ENCODE results near the gene TCEA2. TPM values are rescaled to one million over a fixed set of nuclear protein-coding genes. Genes with fewer than 3 reads are reported as not detected.

TCEA2 gene
- total RNA-seq, 1 experiment from 2014 or later, result 41.1 TPM

GRCh38 chr20:64092258-64093012 lies 29.4 kb downstream of the TCEA2 start:
- DNase-seq (ENCODE audit: low read depth), result no peak

GRCh38 chr20:64093013-64093503 lies 30.1 kb downstream of the TCEA2 start:
- DNase-seq (ENCODE audit: low read depth), result no peak

- DNase-seq (ENCODE audit: low read depth), result no peak
Measured at GRCh38 chr20:64095455-64095854, 32.5 kb downstream of the TCEA2 start.

GRCh38 chr20:64095927-64096326 lies 32.9 kb downstream of the TCEA2 start:
- no peak for DNase-seq (ENCODE audit: low read depth)

- no peak for DNase-seq (ENCODE audit: low read depth)
Measured at GRCh38 chr20:64096535-64096934, 33.5 kb downstream of the TCEA2 start.

- no peak for DNase-seq (ENCODE audit: low read depth)
Measured at GRCh38 chr20:64098471-64099013, 35.5 kb downstream of the TCEA2 start.

- DNase-seq (ENCODE audit: low read depth), result no peak
Measured at GRCh38 chr20:64099086-64099786, 36.2 kb downstream of the TCEA2 start.

GRCh38 chr20:64099880-64100565 lies 37.0 kb downstream of the TCEA2 start:
- no peak for DNase-seq (ENCODE audit: low read depth)

GRCh38 chr20:64100566-64100888 lies 37.5 kb downstream of the TCEA2 start:
- no peak for DNase-seq (ENCODE audit: low read depth)

GRCh38 chr20:64100946-64101688 lies 38.1 kb downstream of the TCEA2 start:
- DNase-seq (ENCODE audit: low read depth), result no peak

GRCh38 chr20:64101731-64102621 lies 39.0 kb downstream of the TCEA2 start:
- no peak for DNase-seq (ENCODE audit: low read depth)

GRCh38 chr20:64102647-64103354 lies 39.8 kb downstream of the TCEA2 start:
- DNase-seq (ENCODE audit: low read depth), result no peak

GRCh38 chr20:64103871-64104666 lies 41.1 kb downstream of the TCEA2 start:
- DNase-seq (ENCODE audit: low read depth), result no peak

GRCh38 chr20:64104667-64105451 lies 41.9 kb downstream of the TCEA2 start:
- no peak for DNase-seq (ENCODE audit: low read depth)

- DNase-seq (ENCODE audit: low read depth), result no peak
Measured at GRCh38 chr20:64105846-64106434, 42.9 kb downstream of the TCEA2 start.

GRCh38 chr20:64106435-64106961 lies 43.5 kb downstream of the TCEA2 start:
- DNase-seq (ENCODE audit: low read depth), result no peak

GRCh38 chr20:64106981-64107735 lies 44.2 kb downstream of the TCEA2 start, which contains the start of gene NPBWR2:
TSS of gene NPBWR2 (minus strand) at chr20:64107565. CDS start at chr20:64106831, 734 bp downstream.
- no peak for DNase-seq (ENCODE audit: low read depth)

Data from LHCN-M2 (cell line).